Uterus (tissue), 4 donors: ENCODE data around the gene CLDN6. TPM values are rescaled to one million over a fixed set of nuclear protein-coding genes. Genes with fewer than 3 reads are reported as not detected.

Source experiments
- DNase-seq, 2 donors: peaks; one replicate each; pipeline ENCODE4 v3.0.0-alpha.2; 2019 to 2020
- H3K27ac ChIP-seq, 2 donors: fragments of 200-600 bp; sonication (generic); 1 replicate in 1 of 2; 2 replicates in 1 of 2; pipeline ENCODE4 v1.5.1; 2016 to 2018
- H3K27me3 ChIP-seq, 2 donors: fragments of 200-600 bp; sonication (generic); one replicate each; pipeline ENCODE4 v1.5.1; 2018 to 2019; ENCODE audit warnings: control low read depth in 1 of 2
- H3K36me3 ChIP-seq, 2 donors: fragments of 200-600 bp; sonication (generic); one replicate each; pipeline ENCODE4 v1.5.1; 2019; ENCODE audit warnings: control low read depth in 1 of 2
- H3K4me1 ChIP-seq, 2 donors: fragments of 200-600 bp; sonication (generic); one replicate each; pipeline ENCODE4 v1.5.1; 2018 to 2019; ENCODE audit warnings: control low read depth in 1 of 2
- H3K4me3 ChIP-seq, 2 donors: fragments of 200-600 bp; sonication (generic); 1 replicate in 1 of 2; 2 replicates in 1 of 2; pipeline ENCODE4 v1.5.1; 2018 to 2019; ENCODE audit warnings: mild to moderate bottlenecking in 1 of 2
- H3K9me3 ChIP-seq, 2 donors: fragments of 200-600 bp; sonication (generic); one replicate each; pipeline ENCODE4 v1.5.1; 2019; ENCODE audit warnings: control low read depth in 1 of 2
- POLR2A ChIP-seq, 2 donors: fragments of 450-650 bp; IDR thresholded peaks; one replicate each; pipeline ENCODE4 v1.6.1; 2016; ENCODE audit warnings: antibody characterized with exemption in 2 of 2, mild to moderate bottlenecking in 1 of 2, moderate library complexity in 1 of 2
- intact Hi-C: fragments of 100-400 bp; cut with DNase I; formaldehyde crosslinking; loops from one replicate; pipeline ENCODE4 v1.15.1; 2023; ENCODE audit warnings: low total_unique reads
- total RNA-seq, 4 donors: library from RNA; depleted of rRNA in 3 of 4; stranded (reverse); fragments of >200 nt in 3 of 4; gene quantifications; one replicate each; pipeline versions ENCODE4 v1.1.0 to v1.2.4, GENCODE V29; 2014 to 2023
- TF ChIP-seq, protein P1 (sequence below), 4 experiments: fragments of 200-600 bp in 2 of 4; fragments of 450-650 bp in 2 of 4; sonication (generic) in 2 of 4; IDR thresholded peaks; one replicate each; pipeline ENCODE4 v1.5.1; 2016 to 2019; ENCODE audit warnings: antibody characterized with exemption in 4 of 4, mild to moderate bottlenecking in 2 of 4, moderate library complexity in 1 of 4
- donor health status: DM: yes; HTN: yes; CAD: no.

CLDN6 gene
- total RNA-seq, 4 donors from 2014 or later = 4.1 TPM; not detected in 3

GRCh38 chr16:3010510-3010909 lies 7.5 kb downstream of the CLDN6 start:
- TF ChIP-seq POLR2A (IDR thresholded peaks at IDR 0.05) = no peak
- TF ChIP-seq, protein P1, sequence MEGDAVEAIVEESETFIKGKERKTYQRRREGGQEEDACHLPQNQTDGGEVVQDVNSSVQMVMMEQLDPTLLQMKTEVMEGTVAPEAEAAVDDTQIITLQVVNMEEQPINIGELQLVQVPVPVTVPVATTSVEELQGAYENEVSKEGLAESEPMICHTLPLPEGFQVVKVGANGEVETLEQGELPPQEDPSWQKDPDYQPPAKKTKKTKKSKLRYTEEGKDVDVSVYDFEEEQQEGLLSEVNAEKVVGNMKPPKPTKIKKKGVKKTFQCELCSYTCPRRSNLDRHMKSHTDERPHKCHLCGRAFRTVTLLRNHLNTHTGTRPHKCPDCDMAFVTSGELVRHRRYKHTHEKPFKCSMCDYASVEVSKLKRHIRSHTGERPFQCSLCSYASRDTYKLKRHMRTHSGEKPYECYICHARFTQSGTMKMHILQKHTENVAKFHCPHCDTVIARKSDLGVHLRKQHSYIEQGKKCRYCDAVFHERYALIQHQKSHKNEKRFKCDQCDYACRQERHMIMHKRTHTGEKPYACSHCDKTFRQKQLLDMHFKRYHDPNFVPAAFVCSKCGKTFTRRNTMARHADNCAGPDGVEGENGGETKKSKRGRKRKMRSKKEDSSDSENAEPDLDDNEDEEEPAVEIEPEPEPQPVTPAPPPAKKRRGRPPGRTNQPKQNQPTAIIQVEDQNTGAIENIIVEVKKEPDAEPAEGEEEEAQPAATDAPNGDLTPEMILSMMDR (IDR thresholded peaks at IDR 0.05) = no peak
- peaks cover 12 to 15% of the 10 kb centered on the region in 2 donors for H3K27me3 ChIP-seq
- no peak for DNase-seq

GRCh38 chr16:3009568-3010390 lies 8.2 kb downstream of the CLDN6 start:
- no peak for DNase-seq
- Histone ChIP-seq H3K4me3 (no peak overlapping the region), H3K9me3 (no peaks in the 10 kb centered on the region), H3K4me1 (no peaks in the 10 kb centered on the region), H3K27me3 (peaks cover 12 to 15% of the 10 kb centered on the region in 2 donors), H3K27ac (no peak overlapping the region), H3K36me3 (no peaks in the 10 kb centered on the region)
- TF ChIP-seq, protein P1 (IDR thresholded peaks at IDR 0.05) = no peak
- no peak for TF ChIP-seq POLR2A (IDR thresholded peaks at IDR 0.05)
- intact Hi-C loops = no loop called here

More at GRCh38 chr16:3010510-3010909, 7.5 kb downstream of the CLDN6 start:
- intact Hi-C loops = no loop called here
- Histone ChIP-seq H3K9me3 (no peaks in the 10 kb centered on the region), H3K4me1 (no peaks in the 10 kb centered on the region), H3K27ac (no peak overlapping the region), H3K4me3 (no peak overlapping the region), H3K36me3 (no peaks in the 10 kb centered on the region)

DNA sequence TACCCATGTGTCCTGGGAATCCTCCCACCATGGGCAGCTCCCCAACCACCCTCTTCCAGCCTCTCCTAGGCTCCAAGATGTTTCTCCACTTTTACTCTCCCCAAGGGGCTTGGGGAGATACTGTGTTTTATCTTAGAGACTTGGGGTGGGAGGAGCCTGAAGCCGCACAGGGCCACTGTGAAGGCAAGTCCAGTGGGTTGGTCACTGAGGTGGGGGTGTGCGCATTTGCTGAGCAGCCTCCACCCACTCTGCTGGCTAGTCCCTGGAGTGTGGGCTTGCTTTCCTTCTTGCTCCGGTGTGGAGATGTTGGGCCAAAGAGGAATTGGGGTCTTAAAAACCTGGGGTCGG lies 9.3 kb downstream of the CLDN6 start:
- Histone ChIP-seq H3K9me3 (no peaks in the 10 kb centered on the region), H3K36me3 (no peaks in the 10 kb centered on the region), H3K4me1 (no peaks in the 10 kb centered on the region), H3K4me3 (no peak overlapping the region), H3K27ac (no peak overlapping the region), H3K27me3 (peaks cover 12 to 15% of the 10 kb centered on the region in 2 donors)
- TF ChIP-seq, protein P1 (IDR thresholded peaks at IDR 0.05) = no peak
- no peak for TF ChIP-seq POLR2A (IDR thresholded peaks at IDR 0.05)
- no peak for DNase-seq
- intact Hi-C loops = no loop called here

GRCh38 chr16:3007957-3008689 lies 9.9 kb downstream of the CLDN6 start:
- intact Hi-C loops = no loop called here
- Histone ChIP-seq H3K4me3 (no peak overlapping the region), H3K36me3 (no peaks in the 10 kb centered on the region), H3K27ac (no peak overlapping the region), H3K4me1 (no peaks in the 10 kb centered on the region), H3K9me3 (no peaks in the 10 kb centered on the region), H3K27me3 (peaks cover 11 to 12% of the 10 kb centered on the region in 2 donors)
- DNase-seq = no peak
- TF ChIP-seq POLR2A (IDR thresholded peaks at IDR 0.05) = no peak
- TF ChIP-seq, protein P1 (IDR thresholded peaks at IDR 0.05) = no peak
